NCI-H2081 (cell line): ENCODE data around the gene SNX27.
"Not testable (repeated sequence)": the region's sequence is repeated elsewhere in the genome, so short reads cannot be mapped to it uniquely, and the experiment has no call there.

Source experiments
- DNase-seq, 2 experiments: peaks; one replicate each; lab custom pipeline; 2025; lab: John Stamatoyannopoulos, UW

Gene SNX27

GRCh38 chr1:151639466-151639865, 27.6 kb downstream of the SNX27 start:
- DNase-seq: no peak

- no peak for DNase-seq
Measured at GRCh38 chr1:151641229-151641628, 29.4 kb downstream of the SNX27 start.

- not testable (repeated sequence) for DNase-seq
Measured at GRCh38 chr1:151643085-151643484, 31.2 kb downstream of the SNX27 start.

- DNase-seq: no peak
Measured at GRCh38 chr1:151644001-151644400, 32.2 kb downstream of the SNX27 start.

GRCh38 chr1:151653397-151653796, 41.5 kb downstream of the SNX27 start:
- no peak for DNase-seq

- no peak for DNase-seq
Measured at GRCh38 chr1:151655371-151655770, 43.5 kb downstream of the SNX27 start.

GRCh38 chr1:151661751-151662150, 49.9 kb downstream of the SNX27 start:
- no peak for DNase-seq

GRCh38 chr1:151668090-151668489, 56.2 kb downstream of the SNX27 start:
- no peak for DNase-seq

GRCh38 chr1:151670036-151670675, 58.3 kb downstream of the SNX27 start:
- not testable (repeated sequence) for DNase-seq

GRCh38 chr1:151673407-151673806, 61.6 kb downstream of the SNX27 start:
- DNase-seq: no peak

- no peak for DNase-seq
Measured at GRCh38 chr1:151680391-151680790, 68.5 kb downstream of the SNX27 start.

GRCh38 chr1:151680826-151681225, 69.0 kb downstream of the SNX27 start:
- no peak for DNase-seq

GRCh38 chr1:151681923-151682322, 70.1 kb downstream of the SNX27 start:
- no peak for DNase-seq

GRCh38 chr1:151682901-151683300, 71.1 kb downstream of the SNX27 start:
- DNase-seq: not testable (repeated sequence)

GRCh38 chr1:151684128-151684527, 72.3 kb downstream of the SNX27 start:
- no peak for DNase-seq

GRCh38 chr1:151686561-151686960, 74.7 kb downstream of the SNX27 start:
- no peak for DNase-seq

- no peak for DNase-seq
Measured at GRCh38 chr1:151689494-151689893, 77.6 kb downstream of the SNX27 start.

- no peak for DNase-seq
Measured at GRCh38 chr1:151692226-151692625, 80.4 kb downstream of the SNX27 start.

GRCh38 chr1:151693057-151693651, 81.3 kb downstream of the SNX27 start:
- peak; percentile 46 to 56 for DNase-seq

GRCh38 chr1:151701515-151701914, 89.7 kb downstream of the SNX27 start:
- DNase-seq: no peak

- DNase-seq: no peak
Measured at GRCh38 chr1:151702936-151703335, 91.1 kb downstream of the SNX27 start.

GRCh38 chr1:151703813-151704212, 92.0 kb downstream of the SNX27 start:
- DNase-seq: no peak

- no peak for DNase-seq
Measured at GRCh38 chr1:151704246-151704645, 92.4 kb downstream of the SNX27 start.

GRCh38 chr1:151705146-151705545, 93.3 kb downstream of the SNX27 start:
- DNase-seq: no peak
